GM12801 (cell line): ENCODE measurements around the gene SLC43A2.

Experiments used
- CTCF ChIP-seq: IDR thresholded peaks from one replicate; pipeline ENCODE4 v1.5.1; 2011; ENCODE audit warnings: control low read depth; ENCODE audit not compliant: insufficient read length; ENCODE audit errors: extremely low read depth

SLC43A2 gene

GRCh38 chr17:1598399-1599095 lies 30.1 kb downstream of the SLC43A2 start:
- TF ChIP-seq CTCF = no peak

- no peak for TF ChIP-seq CTCF
Measured at GRCh38 chr17:1597861-1598342, 30.7 kb downstream of the SLC43A2 start.

GRCh38 chr17:1593630-1593931 lies 35.1 kb downstream of the SLC43A2 start:
- no peak for TF ChIP-seq CTCF

- no peak for TF ChIP-seq CTCF
Measured at GRCh38 chr17:1592751-1593629, 35.6 kb downstream of the SLC43A2 start.

- no peak for TF ChIP-seq CTCF
Measured at GRCh38 chr17:1591474-1592090, 37.1 kb downstream of the SLC43A2 start.

GRCh38 chr17:1590747-1591473 lies 37.7 kb downstream of the SLC43A2 start:
- TF ChIP-seq CTCF = no peak
